Pancreas (tissue), 10 donors: ENCODE measurements around the gene SERPINE2. TPM values are rescaled to one million over a fixed set of nuclear protein-coding genes. Genes with fewer than 3 reads are reported as not detected.
A peak's percentile ranks its signal among the peaks of the same experiment; 100 is the strongest.

ENCODE experiments used
- ATAC-seq, 4 donors: fragments of 200-7000 bp; cut with Tn5 transposase; one replicate each; pipeline versions ENCODE4 v1.8.0 to v1.9.1; 2020; ENCODE audit warnings: mild to moderate bottlenecking in 4 of 4, moderate library complexity in 4 of 4
- DNase-seq, 6 donors: peaks; one replicate each; pipeline ENCODE4 v3.0.0-alpha.2; 2020
- FAIRE-seq: peaks from 2 replicates; lab custom pipeline; 2012; peaks lifted over from hg19 to GRCh38; lab: Jason Lieb, UNC
- H3K27ac ChIP-seq, 4 donors: fragments of 200-600 bp; sonication (generic); 1 replicate in 3 of 4; 2 replicates in 1 of 4; pipeline versions ENCODE4 v1.5.0 to v1.8.0; 2020
- H3K27me3 ChIP-seq, 4 donors: fragments of 200-600 bp; one replicate each; pipeline ENCODE4 v1.8.0; 2021
- H3K36me3 ChIP-seq, 3 donors: fragments of 200-600 bp; sonication (generic) in 1 of 3; one replicate each; pipeline versions ENCODE4 v1.5.0 to v1.8.0; 2020 to 2021
- H3K4me1 ChIP-seq, 3 donors: fragments of 200-600 bp; one replicate each; pipeline ENCODE4 v1.8.0; 2021
- H3K4me3 ChIP-seq, 4 donors: fragments of 200-600 bp; sonication (generic) in 2 of 4; one replicate each; pipeline versions ENCODE4 v1.5.0 to v1.8.0; 2020 to 2021
- H3K9me3 ChIP-seq, 4 donors: fragments of 200-600 bp; one replicate each; pipeline ENCODE4 v1.8.0; 2021
- WGBS, 2 donors: extraction: QIAGEN DNeasy Blood & Tissue Kit; methylation state at CpG; one replicate each; pipeline ENCODE4 v1.1.7; 2013; 5-methylcytosine and 5-hydroxymethylcytosine counted together
- intact Hi-C, 3 donors: fragments of 100-400 bp; cut with DNase I; formaldehyde crosslinking; loops; one replicate each; pipeline versions ENCODE4 v1.11.1 to v1.14.2; 2022
- polyA plus RNA-seq, 2 donors: library from polyadenylated mRNA; stranded (reverse); fragments of 200-250 nt; gene quantifications; one replicate each; pipeline ENCODE4 v1.2.3, GENCODE V29; 2013
- total RNA-seq, 6 donors: library from RNA; stranded (reverse); fragmentation: NEBNext Ultra II Directional in 4 of 6; extraction: Animal tissue kit (Norgen Biotek cat#: 25700) in 4 of 6; gene quantifications; one replicate each; pipeline versions ENCODE4 v1.2.1 to v1.2.4, GENCODE V29; 2021 to 2023
- TF ChIP-seq, protein P1 (sequence below), 4 donors: fragments of 200-600 bp; sonication (generic) in 3 of 4; IDR thresholded peaks; one replicate each; pipeline versions ENCODE4 v1.5.0 to v1.8.0; 2021; ENCODE audit warnings: antibody characterized with exemption in 4 of 4
- donor health status: healthy with polysubstance abuse.
- donor health status: DM: no; HTN: no; CAD: no; lungs with moderate emphysema.
- donor health status: DM: no; HTN: no; CAD: no.
- donor health status: control.
- donor health status: control.
- donor health status: Bipolar disorder and iron deficiency.
- donor health status: DM: yes; HTN: yes; CAD: no.
- donor health status: DM: no; HTN: no; CAD: no.
- donor health status: DM: no; HTN: no; CAD: no.
- donor health status: DM: yes; HTN: yes; CAD: no.

Gene SERPINE2
- total and polyA plus RNA-seq, 8 donors = 1.0 to 14.8 (median 2.8) TPM

DNA sequence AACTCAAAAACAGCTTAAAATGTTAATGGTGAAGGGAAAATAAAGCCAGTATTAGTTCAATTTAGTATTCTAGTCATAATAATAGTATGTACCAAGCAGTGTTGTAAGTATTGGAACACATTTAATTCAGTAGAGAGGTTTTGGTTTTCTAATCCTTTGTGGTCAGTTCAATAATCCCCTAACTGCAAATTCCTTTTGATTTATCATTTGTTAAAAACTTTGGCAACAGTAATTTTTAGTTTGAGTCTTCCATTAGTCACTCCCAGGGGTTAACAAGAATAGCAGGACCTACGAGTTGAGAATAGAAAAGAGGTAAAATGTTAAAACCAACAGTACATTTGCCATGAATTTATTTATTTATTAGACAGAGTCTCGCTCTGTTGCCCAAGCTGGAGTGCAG is 71.1 kb downstream of the SERPINE2 start:
- Histone ChIP-seq H3K36me3 (peaks cover 0 to 19% (median 0%) of the 10 kb centered on the region in 3 donors), H3K4me1 (peaks cover 0 to 11% (median 0%) of the 10 kb centered on the region in 3 donors), H3K27ac (no peak overlapping the region), H3K4me3 (no peak overlapping the region), H3K27me3 (no peaks in the 10 kb centered on the region), H3K9me3 (no peaks in the 10 kb centered on the region)
- WGBS, 2 donors = 82 to 84% methylated on average over 2 of the region's 2 CpGs
- TF ChIP-seq, protein P1, sequence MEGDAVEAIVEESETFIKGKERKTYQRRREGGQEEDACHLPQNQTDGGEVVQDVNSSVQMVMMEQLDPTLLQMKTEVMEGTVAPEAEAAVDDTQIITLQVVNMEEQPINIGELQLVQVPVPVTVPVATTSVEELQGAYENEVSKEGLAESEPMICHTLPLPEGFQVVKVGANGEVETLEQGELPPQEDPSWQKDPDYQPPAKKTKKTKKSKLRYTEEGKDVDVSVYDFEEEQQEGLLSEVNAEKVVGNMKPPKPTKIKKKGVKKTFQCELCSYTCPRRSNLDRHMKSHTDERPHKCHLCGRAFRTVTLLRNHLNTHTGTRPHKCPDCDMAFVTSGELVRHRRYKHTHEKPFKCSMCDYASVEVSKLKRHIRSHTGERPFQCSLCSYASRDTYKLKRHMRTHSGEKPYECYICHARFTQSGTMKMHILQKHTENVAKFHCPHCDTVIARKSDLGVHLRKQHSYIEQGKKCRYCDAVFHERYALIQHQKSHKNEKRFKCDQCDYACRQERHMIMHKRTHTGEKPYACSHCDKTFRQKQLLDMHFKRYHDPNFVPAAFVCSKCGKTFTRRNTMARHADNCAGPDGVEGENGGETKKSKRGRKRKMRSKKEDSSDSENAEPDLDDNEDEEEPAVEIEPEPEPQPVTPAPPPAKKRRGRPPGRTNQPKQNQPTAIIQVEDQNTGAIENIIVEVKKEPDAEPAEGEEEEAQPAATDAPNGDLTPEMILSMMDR (IDR thresholded peaks at IDR 0.05) = no peak
- FAIRE-seq (no peak), ATAC-seq (no peak), DNase-seq (no peak)
- intact Hi-C loops = no loop called here

DNA sequence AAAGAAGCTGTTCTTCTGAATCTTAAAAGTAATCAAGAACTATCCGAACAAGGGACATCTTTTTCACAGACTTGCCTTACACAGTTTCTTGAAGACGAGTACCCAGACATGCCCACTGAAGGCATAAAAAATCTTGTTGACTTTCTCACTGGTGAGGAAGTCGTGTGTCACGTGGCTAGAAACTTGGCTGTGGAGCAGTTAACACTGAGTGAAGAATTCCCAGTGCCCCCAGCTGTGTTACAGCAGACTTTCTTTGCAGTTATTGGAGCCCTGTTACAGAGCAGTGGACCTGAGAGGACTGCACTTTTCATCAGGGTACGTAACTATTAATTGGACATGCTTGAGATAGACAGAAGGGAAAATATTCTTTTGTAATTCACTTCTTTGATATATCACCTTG is 79.4 kb downstream of the SERPINE2 start:
- 23% methylated on average over 5 of the region's 5 CpGs for WGBS, 2 donors
- H3K27me3 ChIP-seq = no peaks in the 10 kb centered on the region
- ATAC-seq = peak; percentile 32 to 48 (median 46)
- H3K4me1 ChIP-seq = peaks cover 26 to 57% (median 43%) of the 10 kb centered on the region in 3 donors
- peak in 3 of 6 donors; percentile 33 to 59 (median 40) for DNase-seq
- intact Hi-C loops = no loop called here
- H3K4me3 ChIP-seq = no peak overlapping the region
- H3K9me3 ChIP-seq = no peaks in the 10 kb centered on the region
- no peak for FAIRE-seq
- H3K27ac ChIP-seq = peak overlapping the region in 1 of 4 donors; percentile 10
- TF ChIP-seq, protein P1 (IDR thresholded peaks at IDR 0.05) = no peak
- peaks cover 0 to 5% (median 4%) of the 10 kb centered on the region in 3 donors for H3K36me3 ChIP-seq

DNA sequence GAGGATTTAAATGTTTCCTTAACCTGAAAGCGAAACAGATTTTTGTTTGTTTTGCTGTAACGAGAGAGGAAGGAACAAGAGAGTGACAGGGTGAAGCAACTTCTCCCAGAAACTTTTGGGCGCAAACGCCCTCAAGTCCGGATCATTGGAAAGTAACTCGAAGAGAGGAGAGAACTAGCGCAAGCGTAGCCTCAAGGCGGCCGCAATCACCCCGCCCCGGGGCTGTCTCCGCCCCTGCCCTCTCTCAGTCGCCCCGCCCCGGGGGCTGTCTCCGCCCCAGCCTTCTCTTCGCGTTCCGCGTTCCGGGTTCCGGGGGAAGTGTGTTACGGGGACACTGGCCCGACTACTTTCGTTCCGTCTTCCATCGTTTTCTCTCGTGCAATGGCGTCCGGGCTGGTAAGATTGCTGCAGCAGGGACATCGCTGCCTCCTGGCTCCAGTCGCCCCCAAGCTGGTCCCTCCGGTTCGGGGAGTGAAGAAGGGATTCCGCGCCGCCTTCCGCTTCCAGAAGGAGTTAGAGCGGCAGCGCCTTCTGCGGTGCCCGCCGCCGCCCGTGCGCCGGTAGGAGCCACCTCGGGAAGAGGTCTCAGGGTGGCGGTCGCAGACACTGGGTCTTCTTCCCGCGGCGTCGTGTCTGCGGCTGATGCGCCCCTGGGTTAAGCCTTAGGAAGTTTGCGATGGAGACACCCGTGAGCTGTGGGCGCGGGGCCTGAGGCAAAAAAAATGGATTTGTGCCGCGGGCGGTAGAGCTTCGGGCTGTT is 81.8 kb downstream of the SERPINE2 start, which contains the start of gene MRPL44:
Gene MRPL44, plus strand, starts transcription at position 372 of the 760 bp plus-strand sequence. Its CDS starts 10 bp downstream, at position 382.
- peak within 1 kb of the TSS; percentile 18 to 78 (median 56) for H3K27ac ChIP-seq
- no peaks in the 10 kb centered on the region for H3K27me3 ChIP-seq
- peak; percentile 90 for FAIRE-seq
- ATAC-seq = peak; percentile 99 to 100 (median 100)
- intact Hi-C loops = no loop called here
- H3K9me3 ChIP-seq = no peaks in the 10 kb centered on the region
- H3K4me3 ChIP-seq = peak within 1 kb of the TSS; percentile 79 to 93 (median 88)
- peaks cover 0 to 5% (median 0%) of the 10 kb centered on the region in 3 donors for H3K36me3 ChIP-seq
- H3K4me1 ChIP-seq = peaks cover 26 to 43% (median 43%) of the 10 kb centered on the region in 3 donors
- TF ChIP-seq, protein P1 (IDR thresholded peaks at IDR 0.05) = no peak
- peak; percentile 93 to 99 (median 98) for DNase-seq
- WGBS, 2 donors = 0 to 1% methylated on average over 65 of the region's 65 CpGs

DNA sequence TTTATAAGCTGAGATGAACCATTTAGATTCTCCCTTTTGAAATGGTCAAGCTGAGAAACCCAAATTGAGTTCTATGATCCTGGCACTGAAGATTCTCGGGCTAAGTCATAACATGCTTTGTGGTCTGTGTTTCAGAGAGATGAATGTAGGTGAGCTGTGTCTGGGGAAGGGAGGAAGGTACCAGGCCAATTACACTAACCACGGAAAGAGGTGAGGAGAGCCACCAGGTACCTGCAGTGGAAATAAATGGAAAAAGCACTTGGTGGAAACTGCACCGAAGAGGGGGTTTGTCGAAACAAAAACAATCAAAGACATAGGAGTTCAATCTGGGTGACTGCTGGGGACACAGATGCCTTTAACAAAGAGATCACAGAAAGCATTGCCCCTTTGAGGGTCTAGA is 82.8 kb downstream of the SERPINE2 start:
- Histone ChIP-seq H3K4me1 (peaks cover 24 to 39% (median 34%) of the 10 kb centered on the region in 3 donors), H3K4me3 (no peak overlapping the region), H3K9me3 (no peaks in the 10 kb centered on the region), H3K27ac (peak overlapping the region in 2 of 4 donors; percentile 76 to 78), H3K36me3 (peaks cover 0 to 5% (median 0%) of the 10 kb centered on the region in 3 donors), H3K27me3 (no peaks in the 10 kb centered on the region)
- DNase-seq (no peak), ATAC-seq (no peak), FAIRE-seq (no peak)
- intact Hi-C loops = no loop called here
- TF ChIP-seq, protein P1 (IDR thresholded peaks at IDR 0.05) = no peak
- 96% methylated on average over 4 of the region's 4 CpGs for WGBS, 2 donors
